IMR-90 (cell line): ENCODE measurements around the gene ENPP3. TPM values are rescaled to one million over a fixed set of nuclear protein-coding genes. Genes with fewer than 3 reads are reported as not detected.

Experiments used
- ATAC-seq: fragments of 200-7000 bp; cut with Tn5 transposase; 2 replicates; pipeline ENCODE4 v1.9.1; 2020; ENCODE audit warnings: low read depth, mild to moderate bottlenecking, moderate library complexity
- BruUV-seq: library from RNA; stranded (reverse); fragments of 400-500 nt; replicated peaks from 2 replicates; lab custom pipeline; 2021; lab: Mats Ljungman, UMichigan
- CTCF ChIA-PET: fragments of 300-600 bp; formaldehyde crosslinking; extraction: SDS; loops from one replicate; lab custom pipeline; 2021; ENCODE audit warnings: antibody characterized with exemption; lab: Yijun Ruan, JAX
- POLR2A ChIA-PET: fragments of 300-600 bp; sonication (Branson Sonifier 250); formaldehyde crosslinking; loops from one replicate; lab custom pipeline; 2022; ENCODE audit warnings: antibody characterized with exemption; ENCODE audit not compliant: unreplicated experiment; lab: Charles Lee
- DNase-seq: peaks from one replicate; pipeline ENCODE4 v3.0.0; 2013
- H2AFZ ChIP-seq: replicated peaks from 2 replicates; pipeline ENCODE3; 2013; ENCODE audit warnings: low read length, mild to moderate bottlenecking; ENCODE audit not compliant: poor library complexity
- H2AK5ac ChIP-seq: 2 replicates; pipeline ENCODE4 v1.6.1; 2013; ENCODE audit warnings: low read depth, low read length, inconsistent platforms
- H2AK9ac ChIP-seq: replicated peaks from 2 replicates; pipeline ENCODE3; 2013; ENCODE audit warnings: mild to moderate bottlenecking, low read depth, low read length, moderate library complexity; ENCODE audit not compliant: poor library complexity
- H2BK120ac ChIP-seq: 2 replicates; pipeline ENCODE4 v1.6.1; 2013; ENCODE audit warnings: low read depth, low read length, inconsistent platforms
- H2BK15ac ChIP-seq: 3 replicates; pipeline ENCODE4 v1.6.1; 2013; ENCODE audit warnings: low read depth, low read length, inconsistent platforms
- H2BK20ac ChIP-seq: 2 replicates; pipeline ENCODE4 v1.6.1; 2013; ENCODE audit warnings: low read depth, mild to moderate bottlenecking, inconsistent platforms, low read length, moderate library complexity
- H2BK5ac ChIP-seq: 2 replicates; pipeline ENCODE4 v1.6.1; 2013; ENCODE audit warnings: mild to moderate bottlenecking, low read depth, low read length, inconsistent platforms; ENCODE audit not compliant: poor library complexity, severe bottlenecking
- H3K14ac ChIP-seq: replicated peaks from 2 replicates; pipeline ENCODE4 v1.6.1; 2013; ENCODE audit warnings: low read depth, low read length, inconsistent platforms
- H3K18ac ChIP-seq: 2 replicates; pipeline ENCODE4 v1.6.1; 2013; ENCODE audit warnings: low read depth, low read length, control low read depth
- H3K23ac ChIP-seq: 2 replicates; pipeline ENCODE4 v1.6.1; 2013; ENCODE audit warnings: low read depth, low read length, inconsistent platforms
- H3K27ac ChIP-seq: 2 replicates; pipeline ENCODE4 v1.5.1; 2013; ENCODE audit warnings: mild to moderate bottlenecking, control low read depth, low read length; ENCODE audit not compliant: insufficient read depth
- H3K27me3 ChIP-seq: 2 replicates; pipeline ENCODE4 v1.6.1; 2013; ENCODE audit warnings: low read length; ENCODE audit not compliant: control insufficient read depth, insufficient read depth
- H3K36me3 ChIP-seq: 2 replicates; pipeline ENCODE4 v1.6.1; 2013; ENCODE audit warnings: low read length, mixed read lengths; ENCODE audit not compliant: control insufficient read depth, insufficient read depth
- H3K4ac ChIP-seq: 2 replicates; pipeline ENCODE4 v1.6.1; 2013; ENCODE audit warnings: low read depth, low read length, inconsistent platforms
- H3K4me1 ChIP-seq: 2 replicates; pipeline ENCODE4 v1.6.1; 2013; ENCODE audit warnings: low read length, mixed read lengths; ENCODE audit not compliant: control insufficient read depth, insufficient read depth
- H3K4me2 ChIP-seq: 2 replicates; pipeline ENCODE4 v1.6.1; 2013; ENCODE audit warnings: low read depth, mild to moderate bottlenecking, control low read depth, low read length, moderate library complexity
- H3K4me3 ChIP-seq: 2 replicates; pipeline ENCODE4 v1.5.1; 2013; ENCODE audit warnings: low read depth, mild to moderate bottlenecking, control low read depth, low read length, moderate library complexity; ENCODE audit not compliant: insufficient read depth
- H3K56ac ChIP-seq: 2 replicates; pipeline ENCODE4 v1.6.1; 2013; ENCODE audit warnings: low read length, inconsistent platforms; ENCODE audit not compliant: insufficient read depth; ENCODE audit errors: extremely low read depth
- H3K79me1 ChIP-seq, 2 experiments: 2 replicates each; pipeline ENCODE4 v1.6.1; 2013; ENCODE audit warnings: low read length in 2 of 2, inconsistent platforms in 1 of 2, low read depth in 1 of 2
- H3K9ac ChIP-seq: 2 replicates; pipeline ENCODE4 v1.6.1; 2013; ENCODE audit warnings: low read depth, low read length, control low read depth
- H3K9me1 ChIP-seq: 2 replicates; pipeline ENCODE4 v1.6.1; 2013; ENCODE audit warnings: low read length, inconsistent platforms; ENCODE audit not compliant: insufficient read depth
- H3K9me3 ChIP-seq: 2 replicates; pipeline ENCODE4 v1.6.1; 2013; ENCODE audit warnings: low read length; ENCODE audit not compliant: control insufficient read depth, insufficient read depth
- H4K20me1 ChIP-seq: 2 replicates; pipeline ENCODE4 v1.6.1; 2013; ENCODE audit warnings: low read length, inconsistent platforms; ENCODE audit not compliant: insufficient read depth
- H4K5ac ChIP-seq: 2 replicates; pipeline ENCODE4 v1.6.1; 2013; ENCODE audit warnings: mild to moderate bottlenecking, low read depth, low read length, control low read depth
- H4K8ac ChIP-seq, 2 experiments: 2 replicates each; pipeline ENCODE4 v1.6.1; 2013; ENCODE audit warnings: low read depth in 2 of 2, low read length in 2 of 2, control low read depth in 1 of 2, inconsistent platforms in 1 of 2
- H4K91ac ChIP-seq: 2 replicates; pipeline ENCODE4 v1.6.1; 2013; ENCODE audit warnings: low read depth, low read length, inconsistent platforms; ENCODE audit not compliant: insufficient read depth
- BHLHE40 ChIP-seq: fragments of 150-350 bp; IDR thresholded peaks from 2 replicates; pipeline ENCODE4 v1.6.1; 2016; ENCODE audit warnings: mild to moderate bottlenecking, low read depth, low read length
- CHD1 ChIP-seq: IDR thresholded peaks from 2 replicates; pipeline ENCODE4 v1.6.1; 2012; ENCODE audit warnings: low read depth, low read length, improper control_type of control experiment
- ELK1 ChIP-seq: fragments of 150-350 bp; IDR thresholded peaks from 2 replicates; pipeline ENCODE4 v1.6.1; 2016; ENCODE audit warnings: low read depth, mild to moderate bottlenecking, low read length, moderate library complexity, borderline replicate concordance
- FOS ChIP-seq: fragments of 150-350 bp; IDR thresholded peaks from 2 replicates; pipeline ENCODE4 v1.6.1; 2016; ENCODE audit warnings: low read depth, low read length
- MAFK ChIP-seq: IDR thresholded peaks from 2 replicates; pipeline ENCODE4 v1.6.1; 2012; ENCODE audit warnings: low read depth, low read length, improper control_type of control experiment
- MXI1 ChIP-seq: IDR thresholded peaks from 2 replicates; pipeline ENCODE4 v1.6.1; 2012; ENCODE audit warnings: low read depth, mild to moderate bottlenecking, low read length, moderate library complexity, borderline replicate concordance
- RAD21 ChIP-seq: IDR thresholded peaks from 2 replicates; pipeline ENCODE4 v1.6.1; 2012; ENCODE audit warnings: low read length, improper control_type of control experiment
- RFX5 ChIP-seq: IDR thresholded peaks from 2 replicates; pipeline ENCODE4 v1.8.0; 2012; ENCODE audit warnings: low read depth, mild to moderate bottlenecking, low read length, moderate library complexity
- WGBS, 2 experiments: methylation state at CpG; one replicate each; pipeline versions ENCODE4 v1.1.5 to v1.1.7; 2013; ENCODE audit warnings: missing lambda C conversion rate in 2 of 2; ENCODE audit not compliant: insufficient read length in 1 of 2; ENCODE audit errors: extremely low coverage in 2 of 2; 5-methylcytosine and 5-hydroxymethylcytosine counted together
- dilution Hi-C: fragments of 300-500 bp; cut with HindIII; formaldehyde crosslinking; loops from one replicate; pipeline ENCODE4 v1.14.3; 2018; ENCODE audit warnings: low sequenced_read_pairs; ENCODE audit not compliant: unreplicated experiment
- in situ Hi-C: fragments of 300-500 bp; cut with MboI; formaldehyde crosslinking; loops from 3 replicates; pipeline ENCODE4 v1.14.3; 2019; ENCODE audit warnings: low sequenced_read_pairs, inconsistent platforms, mixed read lengths
- intact Hi-C: fragments of 100-400 bp; cut with micrococcal nuclease; formaldehyde crosslinking; loops from 2 replicates; pipeline ENCODE4 v1.10.0; 2022
- polyA plus RNA-seq, 3 experiments: library from polyadenylated mRNA; depleted of rRNA; stranded (reverse); fragments of >200 nt; gene quantifications; 2 replicates each; pipeline ENCODE4 v1.2.3, GENCODE V29; 2012; ENCODE audit warnings: low replicate concordance in 1 of 3
- total RNA-seq: library from RNA; depleted of rRNA; stranded (reverse); fragments of >200 nt; gene quantifications from 2 replicates; pipeline ENCODE4 v1.2.3, GENCODE V29; 2012

ENPP3 gene
- total and polyA plus RNA-seq, 2 of the 4 experiments (the other 2 are of a cell fraction): under 0.01 to 0.05 TPM

GRCh38 chr6:131652472-131652871 lies 15.4 kb downstream of the ENPP3 start:
- intact Hi-C loops (no loop called here), in situ Hi-C loops (no loop called here), dilution Hi-C loops (no loop called here)
- ChIA-PET POLR2A (no interaction called here), CTCF (no interaction called here)
- H2AK5ac ChIP-seq: no peak overlapping the region
- H3K56ac ChIP-seq: no peak overlapping the region
- no peak overlapping the region for H2BK15ac ChIP-seq
- no peak overlapping the region for H3K27ac ChIP-seq
- H3K4me2 ChIP-seq: no peak overlapping the region
- no peak overlapping the region for H3K23ac ChIP-seq
- no peak overlapping the region for H4K5ac ChIP-seq
- H3K9me3 ChIP-seq: no peaks in the 10 kb centered on the region
- no peaks in the 10 kb centered on the region for H3K9me1 ChIP-seq
- no peaks in the 10 kb centered on the region for H3K79me1 ChIP-seq
- H2BK5ac ChIP-seq: no peak overlapping the region
- no peak overlapping the region for H2AK9ac ChIP-seq
- no peak overlapping the region for H3K14ac ChIP-seq
- ATAC-seq (no peak), DNase-seq (peak; percentile 62)
- no peaks in the 10 kb centered on the region for H3K4me1 ChIP-seq
- no peak overlapping the region for H3K4ac ChIP-seq
- H4K20me1 ChIP-seq: no peaks in the 10 kb centered on the region
- peaks cover 7% of the 10 kb centered on the region for H3K27me3 ChIP-seq
- H4K91ac ChIP-seq: no peak overlapping the region
- H2AFZ ChIP-seq: peak overlapping the region; percentile 3
- H3K4me3 ChIP-seq: no peak overlapping the region
- 81% methylated on average over 3 of the region's 5 CpGs; no CpG with 5 or more reads in 1 of the 2 experiments for WGBS, 2 experiments
- no peak overlapping the region for H3K9ac ChIP-seq
- no peak overlapping the region for H3K18ac ChIP-seq
- TF ChIP-seq BHLHE40 (no peak), RAD21 (no peak), FOS (no peak), ELK1 (no peak), MXI1 (no peak), CHD1 (no peak), RFX5 (no peak), MAFK (no peak)
- H2BK120ac ChIP-seq: no peak overlapping the region
- H2BK20ac ChIP-seq: no peak overlapping the region
- H4K8ac ChIP-seq: no peak overlapping the region
- H3K36me3 ChIP-seq: no peaks in the 10 kb centered on the region
- BruUV-seq: no TSS peak
